WTC11 (cell line): Measurements from ENCODE around the gene CCDC61. TPM values are rescaled to one million over a fixed set of nuclear protein-coding genes. Genes with fewer than 3 reads are reported as not detected.

ENCODE experiments used
- ATAC-seq: fragments of 200-7000 bp; cut with Tn5 transposase; 2 replicates; pipeline ENCODE4 v1.10.0; 2021; ENCODE audit warnings: mild to moderate bottlenecking, moderate library complexity
- CTCF ChIA-PET: fragments of 300-600 bp; sonication (Branson Sonifier 250); formaldehyde crosslinking; loops from one replicate; lab custom pipeline; 2021; ENCODE audit warnings: antibody characterized with exemption; lab: Charles Lee
- POLR2A ChIA-PET: fragments of 350-600 bp; sonication (Branson Sonifier 250); formaldehyde crosslinking; loops from one replicate; lab custom pipeline; 2021; ENCODE audit warnings: antibody characterized with exemption; lab: Charles Lee
- DNase-seq: peaks from one replicate; pipeline ENCODE4 v3.0.0; 2021; ENCODE audit warnings: low spot score
- H3K27ac Mint-ChIP-seq: 2 replicates; pipeline ENCODE4 v1.8.0; 2021; ENCODE audit warnings: mixed read lengths
- H3K27me3 Mint-ChIP-seq: 2 replicates; pipeline ENCODE4 v1.8.0; 2021; ENCODE audit warnings: low read depth, mild to moderate bottlenecking, moderate library complexity, mixed read lengths
- H3K36me3 Mint-ChIP-seq: 2 replicates; pipeline ENCODE4 v1.8.0; 2021; ENCODE audit warnings: mixed read lengths
- H3K4me1 Mint-ChIP-seq: 2 replicates; pipeline ENCODE4 v1.8.0; 2022; ENCODE audit warnings: mixed read lengths
- H3K4me3 Mint-ChIP-seq: 2 replicates; pipeline ENCODE4 v1.8.0; 2021; ENCODE audit warnings: mild to moderate bottlenecking, moderate library complexity, mixed read lengths
- H3K9me3 Mint-ChIP-seq: 2 replicates; pipeline ENCODE4 v1.8.0; 2021; ENCODE audit warnings: mixed read lengths
- ATF1 ChIP-seq: sonication (generic); formaldehyde crosslinking; IDR thresholded peaks from 2 replicates; pipeline ENCODE4 v1.8.1; 2023; ENCODE audit warnings: mild to moderate bottlenecking, moderate library complexity, missing genetic modification reagents
- ATF2 ChIP-seq: sonication (generic); formaldehyde crosslinking; IDR thresholded peaks from 2 replicates; pipeline ENCODE4 v1.8.1; 2022; ENCODE audit warnings: low read depth, missing genetic modification reagents, borderline replicate concordance
- E2F1 ChIP-seq: sonication (generic); formaldehyde crosslinking; IDR thresholded peaks from 2 replicates; pipeline ENCODE4 v1.8.0; 2022; ENCODE audit warnings: mild to moderate bottlenecking, missing genetic modification reagents
- ELF4 ChIP-seq: sonication (generic); formaldehyde crosslinking; IDR thresholded peaks from 2 replicates; pipeline ENCODE4 v1.8.1; 2022; ENCODE audit warnings: low read depth, mild to moderate bottlenecking, moderate library complexity, missing genetic modification reagents
- ETV6 ChIP-seq: sonication (generic); formaldehyde crosslinking; IDR thresholded peaks from 2 replicates; pipeline ENCODE4 v1.8.1; 2022; ENCODE audit warnings: mild to moderate bottlenecking, missing genetic modification reagents
- FOXJ3 ChIP-seq: sonication (generic); formaldehyde crosslinking; IDR thresholded peaks from 2 replicates; pipeline ENCODE4 v1.9.0; 2021; ENCODE audit warnings: missing genetic modification reagents, mild to moderate bottlenecking, borderline replicate concordance
- FOXK1 ChIP-seq: sonication (generic); formaldehyde crosslinking; IDR thresholded peaks from 2 replicates; pipeline ENCODE4 v1.8.0; 2022; ENCODE audit warnings: mild to moderate bottlenecking, moderate library complexity, missing genetic modification reagents
- HMGXB4 ChIP-seq: sonication (generic); formaldehyde crosslinking; IDR thresholded peaks from 2 replicates; pipeline ENCODE4 v1.8.1; 2023; ENCODE audit warnings: mild to moderate bottlenecking, moderate library complexity, missing genetic modification reagents
- MAX ChIP-seq: sonication (generic); formaldehyde crosslinking; IDR thresholded peaks from 2 replicates; pipeline ENCODE4 v1.8.0; 2022; ENCODE audit warnings: mild to moderate bottlenecking, missing genetic modification reagents
- MLX ChIP-seq: sonication (generic); formaldehyde crosslinking; IDR thresholded peaks from 2 replicates; pipeline ENCODE4 v1.8.1; 2023; ENCODE audit warnings: mild to moderate bottlenecking, missing genetic modification reagents, moderate library complexity
- PRDM15 ChIP-seq: sonication (generic); formaldehyde crosslinking; IDR thresholded peaks from 2 replicates; pipeline ENCODE4 v1.8.0; 2022; ENCODE audit warnings: missing genetic modification reagents
- SMAD3 ChIP-seq: sonication (generic); formaldehyde crosslinking; IDR thresholded peaks from 2 replicates; pipeline ENCODE4 v1.8.0; 2022; ENCODE audit warnings: missing genetic modification reagents, mild to moderate bottlenecking, borderline replicate concordance
- SMAD4 ChIP-seq: sonication (generic); formaldehyde crosslinking; IDR thresholded peaks from 2 replicates; pipeline ENCODE4 v1.8.0; 2022; ENCODE audit warnings: mild to moderate bottlenecking, missing genetic modification reagents
- TP53 ChIP-seq: sonication (generic); formaldehyde crosslinking; IDR thresholded peaks from 2 replicates; pipeline ENCODE4 v1.8.1; 2023; ENCODE audit warnings: mild to moderate bottlenecking, missing genetic modification reagents
- USF1 ChIP-seq: sonication (generic); formaldehyde crosslinking; IDR thresholded peaks from 2 replicates; pipeline ENCODE4 v1.8.0; 2022; ENCODE audit warnings: mild to moderate bottlenecking, missing genetic modification reagents
- ZMAT4 ChIP-seq: fragments of 250-450 bp; sonication (Bioruptor Pico); IDR thresholded peaks from 2 replicates; pipeline ENCODE4 v1.9.0; 2021; ENCODE audit warnings: mild to moderate bottlenecking
- ZNF317 ChIP-seq: sonication (generic); formaldehyde crosslinking; IDR thresholded peaks from 2 replicates; pipeline ENCODE4 v1.8.1; 2023; ENCODE audit warnings: low read depth, mild to moderate bottlenecking, moderate library complexity, missing genetic modification reagents, borderline replicate concordance
- total RNA-seq: library from RNA; stranded (reverse); gene quantifications from 3 replicates; pipeline ENCODE4 v1.2.3, GENCODE V29; 2021

Gene CCDC61
- total RNA-seq, 1 experiment from 2014 or later: 33.7 TPM

GRCh38 chr19:45952686-45953505 is 42.4 kb upstream of the CCDC61 start (continued):
- peak; percentile 94 for TF ChIP-seq ETV6 (CRISPR knock-in tag)
- peak; percentile 84 for TF ChIP-seq MAX (CRISPR knock-in tag)

GRCh38 chr19:45953676-45954075 is 41.6 kb upstream of the CCDC61 start:
- DNase-seq (no peak), ATAC-seq (no peak)
- ChIA-PET CTCF (interaction anchor here (0.7 to 2.1 kb wide), 4 partner anchors 18 to 75 kb away, joined by 4 to 12 read pairs (median 6); no protein-coding TSS in a partner anchor), POLR2A (no interaction called here)
- 0 out of 2 replicates have a peak overlapping the region, but pooled peaks have one; percentile 85 for H3K27ac Mint-ChIP-seq
- H3K4me3 Mint-ChIP-seq: 0 out of 2 replicates have a peak overlapping the region, but pooled peaks have one; percentile 78
- peaks cover 6% of the 10 kb centered on the region; the same call in 1 of the 2 replicates for H3K4me1 Mint-ChIP-seq
- H3K9me3 Mint-ChIP-seq: peaks cover 8% of the 10 kb centered on the region
- TF ChIP-seq SMAD4 (CRISPR knock-in tag) (no peak), FOXK1 (CRISPR knock-in tag) (no peak), ZNF317 (CRISPR knock-in tag) (no peak), SMAD3 (no peak), PRDM15 (CRISPR knock-in tag) (no peak), MLX (CRISPR knock-in tag) (no peak), E2F1 (CRISPR knock-in tag) (no peak), ATF2 (CRISPR knock-in tag) (no peak), HMGXB4 (CRISPR knock-in tag) (no peak), TP53 (CRISPR knock-in tag) (no peak), ELF4 (CRISPR knock-in tag) (no peak), ZMAT4 (CRISPR knock-in tag) (no peak), ATF1 (no peak), FOXJ3 (CRISPR knock-in tag) (no peak), USF1 (CRISPR knock-in tag) (no peak)
- peaks cover 73% of the 10 kb centered on the region for H3K27me3 Mint-ChIP-seq
- H3K36me3 Mint-ChIP-seq: peaks cover 4% of the 10 kb centered on the region; the same call in 1 of the 2 replicates
